Ecto neural progenitor cell (in vitro differentiated cells): Measurements from ENCODE around the gene KCTD19.
A peak's percentile ranks its signal among the peaks of the same experiment; 100 is the strongest.

ENCODE experiments used
- DNase-seq: peaks from one replicate; pipeline ENCODE4 v3.0.0-alpha.2; 2018; ENCODE audit warnings: low spot score

Gene KCTD19

GRCh38 chr16:67283039-67283825 is 43.3 kb downstream of the KCTD19 start:
- DNase-seq = no peak

DNA sequence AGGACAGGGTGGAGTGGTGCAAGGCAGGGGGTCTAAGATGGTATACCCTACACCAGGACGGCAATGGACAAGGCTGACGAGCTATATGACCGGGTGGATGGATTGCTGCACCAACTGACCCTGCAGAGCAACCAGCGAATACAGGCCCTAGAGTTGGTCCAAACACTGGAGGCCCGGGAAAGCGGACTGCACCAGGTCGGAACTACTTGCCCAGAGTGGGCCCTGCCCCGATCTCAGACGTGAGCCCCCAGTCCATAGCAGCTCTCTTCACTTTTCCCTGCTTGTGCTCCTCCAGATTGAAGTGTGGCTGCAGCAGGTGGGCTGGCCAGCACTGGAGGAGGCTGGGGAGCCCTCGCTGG is 44.1 kb downstream of the KCTD19 start:
- DNase-seq = no peak

GRCh38 chr16:67281536-67282446 is 44.8 kb downstream of the KCTD19 start:
- no peak for DNase-seq

GRCh38 chr16:67280090-67281015 is 46.2 kb downstream of the KCTD19 start:
- DNase-seq = no peak

GRCh38 chr16:67279296-67280089 is 47.0 kb downstream of the KCTD19 start, which contains the start of gene PLEKHG4:
TSS of gene PLEKHG4 (plus strand) at chr16:67279532. CDS start at chr16:67280045, 513 bp downstream.
- DNase-seq = peak; percentile 82

GRCh38 chr16:67278773-67279295 is 47.7 kb downstream of the KCTD19 start:
- DNase-seq = no peak

DNA sequence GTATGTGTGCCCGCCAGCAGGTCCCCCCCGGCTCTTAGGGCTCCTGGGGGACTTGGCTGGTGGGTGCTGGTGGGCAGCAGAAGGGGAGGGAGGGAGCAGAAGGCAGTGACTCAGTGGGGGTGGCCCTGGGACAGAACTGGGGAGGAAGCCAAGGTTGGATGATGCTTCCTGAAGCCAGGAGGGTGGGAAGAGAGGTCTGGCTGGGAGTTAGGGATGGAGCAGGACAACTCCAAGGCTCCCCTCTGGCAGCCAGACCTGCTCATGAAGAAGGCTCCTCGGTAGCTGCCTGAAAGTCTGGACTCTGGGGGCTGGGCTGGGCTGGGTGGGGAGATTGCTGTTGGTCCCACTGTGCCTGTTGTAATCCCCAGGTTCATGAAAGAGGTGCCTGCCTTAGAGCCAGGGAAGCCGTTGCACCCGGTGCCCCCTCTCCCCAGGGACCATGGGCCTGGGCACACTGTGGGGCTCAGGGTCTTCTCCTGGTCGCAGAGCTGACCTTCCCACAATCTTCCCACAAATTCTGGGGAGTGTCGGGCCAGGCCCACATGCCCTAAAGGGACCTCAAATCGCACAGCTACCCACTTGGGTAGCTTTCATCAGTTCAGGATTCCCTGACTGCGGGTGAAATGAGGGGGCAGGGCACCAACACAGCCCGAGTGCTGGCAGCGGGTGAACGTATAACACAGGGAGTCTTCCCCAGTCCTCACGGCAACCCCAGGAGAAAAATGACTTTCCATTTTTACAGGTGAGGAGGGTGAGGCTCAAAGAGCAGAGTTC is 48.4 kb downstream of the KCTD19 start:
- DNase-seq = no peak

GRCh38 chr16:67277294-67277998 is 49.1 kb downstream of the KCTD19 start:
- no peak for DNase-seq

DNA sequence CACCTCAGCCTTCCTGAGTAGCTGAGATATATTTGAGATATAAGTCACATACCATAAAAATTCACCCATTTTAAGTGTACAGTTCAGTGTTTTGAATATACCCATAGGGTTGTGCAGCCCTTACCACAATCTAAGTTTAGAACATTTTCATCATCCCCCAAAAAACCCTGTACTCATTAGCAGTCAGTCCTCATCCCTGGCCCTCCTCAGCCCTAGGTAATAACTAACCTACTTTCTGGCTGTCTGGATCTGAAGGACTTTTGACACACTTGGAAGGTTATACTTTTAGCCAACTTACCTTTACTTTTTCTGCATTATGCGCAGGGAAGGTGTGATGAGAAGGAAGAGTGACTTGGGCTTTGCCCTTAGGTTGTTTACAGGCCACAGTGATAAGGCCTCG is 51.2 kb downstream of the KCTD19 start:
- no peak for DNase-seq

DNA sequence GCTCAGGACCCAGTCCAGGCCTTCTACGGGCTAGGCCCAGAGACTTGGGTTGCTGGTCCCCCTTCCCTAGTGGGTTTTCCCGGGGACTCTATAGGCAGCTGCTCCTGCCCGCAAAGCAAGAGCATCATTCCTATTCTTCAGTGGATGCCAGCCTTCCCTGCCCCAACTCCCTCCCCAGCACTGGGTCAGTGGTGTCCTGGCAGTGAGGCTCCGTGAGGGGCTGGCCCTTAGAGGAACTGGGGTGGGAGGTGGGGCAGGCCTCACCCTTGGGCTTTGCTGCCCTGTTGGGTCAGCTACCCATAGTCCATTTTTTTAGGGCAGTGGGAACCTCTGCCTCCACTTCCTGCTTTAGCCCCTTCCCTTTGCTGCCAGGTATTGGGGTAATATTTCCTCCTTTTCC is 55.1 kb downstream of the KCTD19 start:
- no peak for DNase-seq

DNA sequence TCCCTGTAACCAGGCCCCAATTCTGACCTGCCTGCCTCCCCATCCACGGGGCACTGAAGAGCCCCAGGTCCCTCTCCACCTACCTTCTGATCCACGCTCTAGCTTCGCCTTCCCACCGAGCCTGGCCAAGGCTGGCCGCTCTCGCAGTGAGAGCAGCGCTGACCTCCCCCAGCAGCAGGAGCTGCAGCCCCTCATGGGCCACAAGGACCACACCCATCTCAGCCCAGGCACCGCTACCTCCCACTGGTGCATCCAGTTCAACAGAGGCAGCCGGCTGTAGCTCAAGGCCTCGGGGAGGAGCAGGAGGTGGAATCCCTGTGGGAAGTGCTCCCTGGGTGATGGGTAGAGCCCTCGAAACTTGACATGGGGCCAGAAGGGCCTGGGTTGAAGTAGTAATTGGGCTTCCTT is 55.6 kb downstream of the KCTD19 start:
- no peak for DNase-seq

- DNase-seq = no peak
Measured at GRCh38 chr16:67269766-67270165, 56.8 kb downstream of the KCTD19 start.

- DNase-seq = no peak
Measured at GRCh38 chr16:67268136-67268579, 58.4 kb downstream of the KCTD19 start.

DNA sequence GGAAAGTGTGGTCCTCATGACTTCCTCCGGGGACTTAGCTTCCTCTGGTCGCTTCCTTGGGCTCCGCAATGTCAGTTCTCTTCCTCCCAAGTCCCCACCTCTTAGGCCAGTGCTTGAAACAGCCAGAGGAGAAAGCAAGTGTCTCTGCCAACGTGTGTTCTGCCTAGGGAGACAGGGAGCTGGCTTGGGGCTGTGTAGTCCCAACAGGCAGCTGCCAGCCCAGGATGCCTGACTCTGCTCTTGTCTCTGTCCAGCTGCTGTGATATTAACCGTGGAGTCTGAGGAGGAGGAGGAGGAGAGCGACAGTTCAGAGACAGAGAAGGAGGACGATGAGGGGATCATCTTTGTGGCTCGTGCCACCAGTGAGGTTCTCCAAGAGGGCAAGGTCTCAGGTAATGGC is 60.7 kb downstream of the KCTD19 start:
- no peak for DNase-seq

DNA sequence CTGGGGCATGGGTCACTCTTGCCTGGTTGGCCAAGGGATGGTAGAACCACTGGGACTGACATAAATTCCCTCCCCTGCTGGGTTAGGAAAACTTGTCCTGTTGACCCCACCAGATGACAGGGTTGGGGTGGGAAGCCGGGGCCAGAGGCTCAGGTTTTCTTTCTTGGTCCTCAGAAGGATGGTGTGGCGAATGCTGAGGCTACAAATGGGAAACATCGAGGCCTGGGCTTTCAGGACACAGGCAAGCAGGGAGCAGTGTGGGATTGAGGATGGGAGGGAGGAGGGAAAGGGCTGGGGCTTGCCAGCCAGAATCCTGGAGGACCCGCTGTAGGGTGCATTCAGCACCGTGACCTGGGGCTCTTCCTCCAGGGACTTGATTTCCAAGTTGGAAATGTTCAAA is 61.7 kb downstream of the KCTD19 start:
- DNase-seq = no peak

DNA sequence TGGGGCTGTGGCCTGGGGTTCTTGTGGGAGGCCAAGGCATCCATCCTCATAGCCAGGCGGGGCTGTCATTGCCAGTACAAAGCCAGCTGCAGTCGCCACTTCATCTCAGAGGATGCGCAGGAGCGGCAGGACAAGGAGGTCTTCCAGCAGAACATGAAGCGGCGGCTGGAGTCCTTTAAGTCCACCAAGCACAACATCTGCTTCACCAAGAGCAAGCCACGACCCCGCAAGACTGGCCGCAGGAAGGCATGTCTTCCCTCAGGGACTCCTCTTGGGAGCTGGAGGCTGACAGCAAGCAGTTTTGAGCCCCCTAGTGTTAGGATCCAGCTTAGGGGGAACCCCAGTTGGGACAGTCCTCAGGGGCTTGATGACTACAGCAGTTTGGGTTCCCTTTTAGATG is 62.3 kb downstream of the KCTD19 start:
- no peak for DNase-seq

DNA sequence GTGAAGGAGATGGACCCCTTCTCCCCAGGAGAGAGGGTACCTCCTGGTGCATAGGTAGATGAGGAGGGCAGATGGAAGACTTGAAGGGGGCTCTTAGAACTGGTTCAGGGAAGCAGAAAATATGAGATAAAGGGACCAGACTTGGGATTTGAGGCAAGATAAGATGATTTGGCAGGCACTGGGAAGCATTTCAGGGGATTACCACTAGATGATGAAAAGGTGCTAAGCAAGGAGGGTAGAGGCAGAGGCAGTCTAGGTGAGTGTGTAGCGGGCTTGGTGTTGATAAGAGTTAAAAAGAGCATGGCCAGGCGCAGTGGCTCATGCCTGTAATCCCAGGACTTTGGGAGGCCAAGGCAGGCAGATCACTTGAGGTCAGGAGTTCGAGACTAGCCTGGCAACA is 63.3 kb downstream of the KCTD19 start:
- DNase-seq = no peak

DNA sequence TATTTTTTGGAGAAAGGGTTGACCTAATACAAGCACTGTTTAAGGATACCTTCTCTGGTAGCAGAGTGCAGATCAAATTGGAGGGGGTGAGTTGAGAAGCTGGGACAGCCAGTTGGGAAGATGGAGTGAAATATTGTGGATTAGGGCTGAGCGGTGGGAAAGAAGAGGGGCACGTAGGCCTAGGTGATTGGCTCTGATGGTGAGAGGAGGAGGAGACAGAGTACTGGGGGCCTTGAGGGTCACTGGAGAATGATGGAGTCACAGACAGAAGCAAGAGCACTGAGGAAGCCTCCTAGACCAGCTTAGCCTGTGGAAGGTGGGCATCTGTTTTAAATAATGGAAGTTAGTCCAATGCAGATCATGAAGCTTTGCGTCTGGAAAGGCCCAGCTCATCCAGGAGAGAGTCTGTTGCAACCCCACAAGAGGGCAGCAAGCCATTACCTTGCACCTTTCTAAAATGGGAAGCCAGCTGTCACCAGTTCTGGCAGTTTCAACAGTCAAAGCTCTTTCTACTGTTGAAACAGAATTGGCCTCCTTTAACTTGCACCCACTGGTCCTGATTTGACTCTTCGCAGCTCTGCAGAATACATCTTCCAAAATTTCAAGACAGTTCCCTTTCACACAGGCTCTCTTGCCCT is 66.0 kb downstream of the KCTD19 start:
- DNase-seq = no peak

- DNase-seq = no peak
Measured at GRCh38 chr16:67259705-67260104, 66.8 kb downstream of the KCTD19 start.
